GM12891 (cell line): ENCODE results near the gene FAM210A.

Experiments used
- POLR2A ChIP-seq: IDR thresholded peaks from 2 replicates; pipeline ENCODE4 v1.6.1; 2011; ENCODE audit warnings: low read depth, low read length, control low read depth
- POLR2AphosphoS5 ChIP-seq: IDR thresholded peaks from 2 replicates; pipeline ENCODE4 v1.6.1; 2011; ENCODE audit warnings: low read depth, low read length, control low read depth
- POU2F2 ChIP-seq: IDR thresholded peaks from 2 replicates; pipeline ENCODE4 v1.6.1; 2011; ENCODE audit warnings: low read depth, mild to moderate bottlenecking, control low read depth, low read length, moderate library complexity

- no peak for TF ChIP-seq POLR2A
- no peak for TF ChIP-seq POLR2AphosphoS5
- no peak for TF ChIP-seq POU2F2
These were observed 5.5 kb downstream of the FAM210A start for GRCh38 chr18:13720847-13721246.
